HCT116 (cell line): Measurements from ENCODE around the gene IGSF23.

Experiments
- CEBPB ChIP-seq: IDR thresholded peaks from 2 replicates; pipeline ENCODE4 v1.6.1; 2012; ENCODE audit warnings: low read depth
- EZH2 ChIP-seq: fragments of 200-600 bp; sonication (generic); IDR thresholded peaks from 2 replicates; pipeline ENCODE4 v1.6.1; 2017; ENCODE audit warnings: antibody characterized with exemption, mixed run types
- POLR2A ChIP-seq: IDR thresholded peaks from 2 replicates; pipeline ENCODE4 v1.7.0; 2011; ENCODE audit warnings: borderline replicate concordance; ENCODE audit not compliant: insufficient read depth, insufficient read length; ENCODE audit errors: extremely low read depth
- POLR2AphosphoS5 ChIP-seq: IDR thresholded peaks from 2 replicates; pipeline ENCODE4 v1.6.1; 2011; ENCODE audit warnings: mild to moderate bottlenecking, low read depth, low read length, moderate library complexity
- SIN3A ChIP-seq: IDR thresholded peaks from 2 replicates; pipeline ENCODE4 v1.6.1; 2012; ENCODE audit warnings: low read depth
- SP1 ChIP-seq: IDR thresholded peaks from 2 replicates; pipeline ENCODE4 v1.6.1; 2012; ENCODE audit warnings: low read depth
- TCF7L2 ChIP-seq: IDR thresholded peaks from 2 replicates; pipeline ENCODE4 v1.7.0; 2011; ENCODE audit warnings: borderline replicate concordance, inconsistent platforms; ENCODE audit not compliant: insufficient read depth, insufficient read length; ENCODE audit errors: extremely low read depth
- YY1 ChIP-seq: IDR thresholded peaks from 2 replicates; pipeline ENCODE4 v1.6.1; 2011; ENCODE audit warnings: low read length, low read depth, moderate library complexity, mild to moderate bottlenecking; ENCODE audit not compliant: insufficient replicate concordance; ENCODE audit errors: extremely low read depth
- ZNF274 ChIP-seq: fragments of 200-500 bp; sonication (Bioruptor generic); IDR thresholded peaks from 2 replicates; pipeline ENCODE4 v1.6.1; 2014; ENCODE audit warnings: mild to moderate bottlenecking, low read depth, low read length, inconsistent platforms
- TF ChIP-seq, protein P1 (sequence below), 3 experiments: fragments of 200-600 bp in 1 of 3; sonication (generic) in 1 of 3; IDR thresholded peaks in 2 of 3; conservative IDR thresholded peaks in 1 of 3; 2 replicates each; pipeline ENCODE4 v1.5.1; 2012 to 2017; ENCODE audit warnings: low read depth in 2 of 3, low read length in 2 of 3, antibody characterized with exemption in 1 of 3, borderline replicate concordance in 1 of 3, control low read depth in 1 of 3, mild to moderate bottlenecking in 1 of 3, mixed read lengths in 1 of 3, mixed run types in 1 of 3, moderate library complexity in 1 of 3; ENCODE audit not compliant: insufficient read depth in 1 of 3
- TF ChIP-seq, protein P2 (sequence below): IDR thresholded peaks from 2 replicates; pipeline ENCODE4 v1.6.1; 2012

GRCh38 chr19:44646049-44646416, 32.7 kb downstream of the IGSF23 start:
- TF ChIP-seq, protein P1, sequence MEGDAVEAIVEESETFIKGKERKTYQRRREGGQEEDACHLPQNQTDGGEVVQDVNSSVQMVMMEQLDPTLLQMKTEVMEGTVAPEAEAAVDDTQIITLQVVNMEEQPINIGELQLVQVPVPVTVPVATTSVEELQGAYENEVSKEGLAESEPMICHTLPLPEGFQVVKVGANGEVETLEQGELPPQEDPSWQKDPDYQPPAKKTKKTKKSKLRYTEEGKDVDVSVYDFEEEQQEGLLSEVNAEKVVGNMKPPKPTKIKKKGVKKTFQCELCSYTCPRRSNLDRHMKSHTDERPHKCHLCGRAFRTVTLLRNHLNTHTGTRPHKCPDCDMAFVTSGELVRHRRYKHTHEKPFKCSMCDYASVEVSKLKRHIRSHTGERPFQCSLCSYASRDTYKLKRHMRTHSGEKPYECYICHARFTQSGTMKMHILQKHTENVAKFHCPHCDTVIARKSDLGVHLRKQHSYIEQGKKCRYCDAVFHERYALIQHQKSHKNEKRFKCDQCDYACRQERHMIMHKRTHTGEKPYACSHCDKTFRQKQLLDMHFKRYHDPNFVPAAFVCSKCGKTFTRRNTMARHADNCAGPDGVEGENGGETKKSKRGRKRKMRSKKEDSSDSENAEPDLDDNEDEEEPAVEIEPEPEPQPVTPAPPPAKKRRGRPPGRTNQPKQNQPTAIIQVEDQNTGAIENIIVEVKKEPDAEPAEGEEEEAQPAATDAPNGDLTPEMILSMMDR (IDR thresholded peaks at IDR 0.05 in 2 of 3, conservative IDR thresholded peaks at IDR 0.05 in 1 of 3; ENCODE audit: borderline replicate concordance in 1 of 3, insufficient read depth in 1 of 3, low read depth in 2 of 3, low read length in 2 of 3) = no peak
- TF ChIP-seq SP1 (no peak), POLR2A (no peak), YY1 (no peak), POLR2AphosphoS5 (no peak; the same call in 1 of the 2 replicates), SIN3A (no peak), ZNF274 (no peak), CEBPB (no peak), EZH2 (no peak), TCF7L2 (no peak)
- TF ChIP-seq, protein P2, sequence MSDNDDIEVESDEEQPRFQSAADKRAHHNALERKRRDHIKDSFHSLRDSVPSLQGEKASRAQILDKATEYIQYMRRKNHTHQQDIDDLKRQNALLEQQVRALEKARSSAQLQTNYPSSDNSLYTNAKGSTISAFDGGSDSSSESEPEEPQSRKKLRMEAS = no peak
